H9 (cell line): ENCODE measurements around the gene IL1A. TPM values are rescaled to one million over a fixed set of nuclear protein-coding genes. Genes with fewer than 3 reads are reported as not detected.

Source experiments
- DNase-seq: peaks from one replicate; pipeline ENCODE4 v3.0.0-alpha.2; 2017
- H2AFZ ChIP-seq: one replicate; pipeline ENCODE4 v1.6.1; 2013; ENCODE audit warnings: mild to moderate bottlenecking, low read length, control low read depth, moderate library complexity
- H2AK5ac ChIP-seq: 2 replicates; pipeline ENCODE4 v1.6.1; 2013; ENCODE audit warnings: low read length, control low read depth, mixed read lengths; ENCODE audit not compliant: insufficient read length
- H2BK120ac ChIP-seq: one replicate; pipeline ENCODE4 v1.6.1; 2013; ENCODE audit warnings: low read depth, mild to moderate bottlenecking, low read length, control low read depth, inconsistent platforms; ENCODE audit not compliant: poor library complexity, severe bottlenecking
- H2BK12ac ChIP-seq: 2 replicates; pipeline ENCODE4 v1.6.1; 2013; ENCODE audit warnings: low read length, control low read depth, mixed read lengths, low read depth; ENCODE audit not compliant: insufficient read length
- H2BK15ac ChIP-seq: 2 replicates; pipeline ENCODE4 v1.6.1; 2013; ENCODE audit warnings: low read depth, low read length, control low read depth
- H2BK20ac ChIP-seq: one replicate; pipeline ENCODE4 v1.6.1; 2013; ENCODE audit warnings: low read depth, mild to moderate bottlenecking, low read length, control low read depth, inconsistent platforms; ENCODE audit not compliant: poor library complexity, severe bottlenecking
- H2BK5ac ChIP-seq: 2 replicates; pipeline ENCODE4 v1.6.1; 2013; ENCODE audit warnings: low read length, control low read depth, mixed read lengths; ENCODE audit not compliant: insufficient read length
- H3K14ac ChIP-seq: 2 replicates; pipeline ENCODE4 v1.6.1; 2013; ENCODE audit warnings: low read length, control low read depth; ENCODE audit not compliant: insufficient read depth
- H3K18ac ChIP-seq: 2 replicates; pipeline ENCODE4 v1.6.1; 2013; ENCODE audit warnings: low read depth, mild to moderate bottlenecking, mixed read lengths, low read length, control low read depth; ENCODE audit not compliant: insufficient read length
- H3K23ac ChIP-seq: 2 replicates; pipeline ENCODE4 v1.6.1; 2013; ENCODE audit warnings: low read length, control low read depth, mixed read lengths, low read depth; ENCODE audit not compliant: insufficient read length
- H3K23me2 ChIP-seq: 2 replicates; pipeline ENCODE4 v1.6.1; 2013; ENCODE audit warnings: low read depth, mild to moderate bottlenecking, mixed read lengths, low read length, control low read depth; ENCODE audit not compliant: insufficient read length, poor library complexity, severe bottlenecking
- H3K27ac ChIP-seq: 2 replicates; pipeline ENCODE4 v1.5.1; 2013; ENCODE audit warnings: low read length, control low read depth, mixed read lengths, low read depth; ENCODE audit not compliant: insufficient read length
- H3K27me3 ChIP-seq: 2 replicates; pipeline ENCODE4 v1.6.1; 2013; ENCODE audit warnings: low read length, control low read depth, inconsistent platforms; ENCODE audit not compliant: insufficient read depth
- H3K4ac ChIP-seq: 2 replicates; pipeline ENCODE4 v1.6.1; 2013; ENCODE audit warnings: low read depth, mild to moderate bottlenecking, control low read depth, inconsistent platforms, low read length, moderate library complexity
- H3K4me1 ChIP-seq: 2 replicates; pipeline ENCODE4 v1.6.1; 2013; ENCODE audit warnings: low read length, control low read depth, inconsistent platforms; ENCODE audit not compliant: insufficient read depth
- H3K4me2 ChIP-seq: 2 replicates; pipeline ENCODE4 v1.6.1; 2013; ENCODE audit warnings: low read length, control low read depth, mixed read lengths; ENCODE audit not compliant: insufficient read length, insufficient read depth
- H3K56ac ChIP-seq: 2 replicates; pipeline ENCODE4 v1.6.1; 2013; ENCODE audit warnings: low read depth, mild to moderate bottlenecking, mixed read lengths, low read length, control low read depth; ENCODE audit not compliant: insufficient read length
- H3K79me1 ChIP-seq: 2 replicates; pipeline ENCODE4 v1.6.1; 2013; ENCODE audit warnings: low read depth, mild to moderate bottlenecking, moderate library complexity, low read length, control low read depth, inconsistent platforms; ENCODE audit not compliant: insufficient read depth, poor library complexity, severe bottlenecking
- H3K79me2 ChIP-seq: 2 replicates; pipeline ENCODE4 v1.6.1; 2013; ENCODE audit warnings: low read length, control low read depth, inconsistent platforms; ENCODE audit not compliant: insufficient read depth
- H3K9ac ChIP-seq: 2 replicates; pipeline ENCODE4 v1.6.1; 2013; ENCODE audit warnings: low read length, control low read depth, mixed read lengths; ENCODE audit not compliant: insufficient read length; ENCODE audit errors: extremely low read depth
- H3K9me3 ChIP-seq: one replicate; pipeline ENCODE4 v1.6.1; 2013; ENCODE audit warnings: low read depth, low read length, inconsistent platforms; ENCODE audit not compliant: control insufficient read depth
- H3T11ph ChIP-seq: one replicate; pipeline ENCODE4 v1.6.1; 2013; ENCODE audit warnings: mild to moderate bottlenecking, low read length, control low read depth, inconsistent platforms
- H4K20me1 ChIP-seq: one replicate; pipeline ENCODE4 v1.6.1; 2013; ENCODE audit not compliant: control insufficient read depth, insufficient read length, insufficient read depth
- H4K5ac ChIP-seq: 2 replicates; pipeline ENCODE4 v1.6.1; 2013; ENCODE audit warnings: low read depth, mild to moderate bottlenecking, mixed read lengths, low read length, control low read depth; ENCODE audit not compliant: insufficient read length
- H4K8ac ChIP-seq: replicated peaks from 2 replicates; pipeline ENCODE4 v1.6.1; 2013; ENCODE audit warnings: low read length, control low read depth, mixed read lengths, low read depth; ENCODE audit not compliant: insufficient read length
- H4K91ac ChIP-seq: 2 replicates; pipeline ENCODE4 v1.6.1; 2013; ENCODE audit warnings: low read depth, mild to moderate bottlenecking, moderate library complexity, mixed read lengths, low read length, control low read depth; ENCODE audit not compliant: insufficient read length
- H3K27ac Mint-ChIP-seq, 3 experiments: 2 replicates in 2 of 3; 3 replicates in 1 of 3; pipeline ENCODE4 v1.8.0; 2020 to 2021; ENCODE audit warnings: mixed read lengths in 3 of 3, mild to moderate bottlenecking in 1 of 3, moderate library complexity in 1 of 3
- H3K27me3 Mint-ChIP-seq: 2 replicates; pipeline ENCODE4 v1.8.0; 2021; ENCODE audit warnings: low read depth, mild to moderate bottlenecking, moderate library complexity, mixed read lengths
- H3K36me3 Mint-ChIP-seq, 3 experiments: 2 replicates in 2 of 3; 3 replicates in 1 of 3; pipeline ENCODE4 v1.8.0; 2020 to 2021; ENCODE audit warnings: low read depth in 3 of 3, mixed read lengths in 3 of 3; ENCODE audit not compliant: insufficient read depth in 1 of 3
- H3K4me1 Mint-ChIP-seq, 2 experiments: 2 replicates each; pipeline ENCODE4 v1.8.0; 2020; ENCODE audit warnings: mixed read lengths in 2 of 2
- H3K4me3 Mint-ChIP-seq, 2 experiments: 2 replicates in 1 of 2; 3 replicates in 1 of 2; pipeline ENCODE4 v1.8.0; 2020 to 2021; ENCODE audit warnings: mild to moderate bottlenecking in 2 of 2, mixed read lengths in 2 of 2, moderate library complexity in 1 of 2
- H3K9me3 Mint-ChIP-seq, 2 experiments: 2 replicates in 1 of 2; 3 replicates in 1 of 2; pipeline ENCODE4 v1.8.0; 2020; ENCODE audit warnings: mild to moderate bottlenecking in 2 of 2, mixed read lengths in 2 of 2, moderate library complexity in 1 of 2
- WGBS: extraction: QIAGEN DNeasy Blood & Tissue Kit; methylation state at CpG from one replicate; pipeline ENCODE4 v1.1.7; 2013; ENCODE audit warnings: missing lambda C conversion rate, low lambda C conversion rate, mixed read lengths; ENCODE audit not compliant: insufficient read length; ENCODE audit errors: extremely low coverage; 5-methylcytosine and 5-hydroxymethylcytosine counted together
- total RNA-seq: library from RNA; stranded (reverse); gene quantifications from 2 replicates; pipeline ENCODE4 v1.2.1, GENCODE V29; 2021
- TF ChIP-seq, protein P1 (sequence below): fragments of 200-600 bp; sonication (generic); conservative IDR thresholded peaks from 3 replicates; pipeline ENCODE4 v1.8.0; 2021; ENCODE audit warnings: antibody characterized with exemption, mild to moderate bottlenecking

The IL1A gene
- total RNA-seq, 1 experiment from 2014 or later: 0.35 TPM

- Histone ChIP-seq H4K8ac (no peak overlapping the region), H4K91ac (no peak overlapping the region), H3K14ac (no peak overlapping the region), H3T11ph (no peak overlapping the region), H2BK5ac (no peak overlapping the region), H3K79me1 (no peaks in the 10 kb centered on the region), H2AFZ (no peak overlapping the region), H3K9me3 (no peaks in the 10 kb centered on the region), H4K20me1 (no peaks in the 10 kb centered on the region), H2BK120ac (no peak overlapping the region), H3K4ac (no peak overlapping the region), H2BK20ac (no peak overlapping the region), H4K5ac (no peak overlapping the region), H3K23me2 (no peaks in the 10 kb centered on the region), H3K79me2 (no peaks in the 10 kb centered on the region), H2BK15ac (no peak overlapping the region), H3K23ac (no peak overlapping the region), H2AK5ac (no peak overlapping the region), H3K27me3 (no peaks in the 10 kb centered on the region), H3K4me1 (no peaks in the 10 kb centered on the region; the same call in 1 of the 2 replicates), H3K9ac (no peak overlapping the region), H3K4me2 (no peak overlapping the region), H3K27ac (no peak overlapping the region), H2BK12ac (no peak overlapping the region), H3K56ac (no peak overlapping the region), H3K18ac (no peak overlapping the region)
- peaks cover 0 to 4% (median 2%) of the 10 kb centered on the region in 3 experiments; a peak in 4 of 7 replicates for H3K36me3 Mint-ChIP-seq
- H3K27me3 Mint-ChIP-seq: no peaks in the 10 kb centered on the region
- no peak for DNase-seq
- H3K4me1 Mint-ChIP-seq: peaks cover 5 to 14% of the 10 kb centered on the region in 2 experiments; a peak in 3 of 4 replicates
- no CpG with 5 or more reads among the region's 10 CpGs for WGBS
- TF ChIP-seq, protein P1, sequence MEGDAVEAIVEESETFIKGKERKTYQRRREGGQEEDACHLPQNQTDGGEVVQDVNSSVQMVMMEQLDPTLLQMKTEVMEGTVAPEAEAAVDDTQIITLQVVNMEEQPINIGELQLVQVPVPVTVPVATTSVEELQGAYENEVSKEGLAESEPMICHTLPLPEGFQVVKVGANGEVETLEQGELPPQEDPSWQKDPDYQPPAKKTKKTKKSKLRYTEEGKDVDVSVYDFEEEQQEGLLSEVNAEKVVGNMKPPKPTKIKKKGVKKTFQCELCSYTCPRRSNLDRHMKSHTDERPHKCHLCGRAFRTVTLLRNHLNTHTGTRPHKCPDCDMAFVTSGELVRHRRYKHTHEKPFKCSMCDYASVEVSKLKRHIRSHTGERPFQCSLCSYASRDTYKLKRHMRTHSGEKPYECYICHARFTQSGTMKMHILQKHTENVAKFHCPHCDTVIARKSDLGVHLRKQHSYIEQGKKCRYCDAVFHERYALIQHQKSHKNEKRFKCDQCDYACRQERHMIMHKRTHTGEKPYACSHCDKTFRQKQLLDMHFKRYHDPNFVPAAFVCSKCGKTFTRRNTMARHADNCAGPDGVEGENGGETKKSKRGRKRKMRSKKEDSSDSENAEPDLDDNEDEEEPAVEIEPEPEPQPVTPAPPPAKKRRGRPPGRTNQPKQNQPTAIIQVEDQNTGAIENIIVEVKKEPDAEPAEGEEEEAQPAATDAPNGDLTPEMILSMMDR: no peak
- H3K9me3 Mint-ChIP-seq: peaks cover 3 to 5% of the 10 kb centered on the region in 2 experiments; a peak in 4 of 5 replicates
- H3K4me3 Mint-ChIP-seq: no peak overlapping the region
- no peak overlapping the region for H3K27ac Mint-ChIP-seq
Measured at GRCh38 chr2:112829961-112830681, 45.8 kb upstream of the IL1A start.
